GM12878 (cell line): ENCODE data around the gene PPL. TPM values are rescaled to one million over a fixed set of nuclear protein-coding genes. Genes with fewer than 3 reads are reported as not detected.

Experiments
- ATAC-seq: fragments of 200-7000 bp; cut with Tn5 transposase; 3 replicates; pipeline ENCODE4 v1.9.1; 2020; ENCODE audit warnings: mild to moderate bottlenecking, moderate library complexity
- BruUV-seq: library from RNA; stranded (reverse); fragments of 400-500 nt; replicated peaks from 2 replicates; lab custom pipeline; 2021; lab: Mats Ljungman, UMichigan
- CTCF ChIA-PET: fragments of 300-600 bp; sonication (Branson Sonifier 250); formaldehyde crosslinking; extraction: SDS; loops from one replicate; lab custom pipeline; 2021; ENCODE audit warnings: inconsistent platforms; lab: Yijun Ruan, JAX
- POLR2A ChIA-PET: fragments of 350-600 bp; formaldehyde crosslinking; extraction: SDS; loops from one replicate; lab custom pipeline; 2021; ENCODE audit warnings: inconsistent platforms; lab: Charles Lee
- RAD21 ChIA-PET: fragments of 300-600 bp; sonication (Branson Sonifier 250); formaldehyde crosslinking; loops from one replicate; lab custom pipeline; 2023; ENCODE audit warnings: antibody characterized with exemption; ENCODE audit not compliant: unreplicated experiment; lab: Charles Lee
- SMC1A ChIA-PET: fragments of 300-600 bp; sonication (Branson Sonifier 250); formaldehyde crosslinking; loops from one replicate; lab custom pipeline; 2023; ENCODE audit not compliant: unreplicated experiment, uncharacterized antibody; lab: Charles Lee
- DNase-seq: peaks from one replicate; pipeline ENCODE4 v3.0.0-alpha.2; 2011; ENCODE audit warnings: low read depth, low spot score
- FAIRE-seq: peaks from 3 replicates; lab custom pipeline; 2011; peaks lifted over from hg19 to GRCh38; lab: Jason Lieb, UNC
- H2AFZ ChIP-seq: 2 replicates; pipeline ENCODE4 v1.6.0; 2011; ENCODE audit warnings: low read depth, low read length, control low read depth; ENCODE audit not compliant: control insufficient read depth
- H3K27ac ChIP-seq: 2 replicates; pipeline ENCODE4 v1.5.1; 2011; ENCODE audit warnings: control low read depth; ENCODE audit not compliant: control insufficient read depth, insufficient read depth
- H3K27me3 ChIP-seq, 2 experiments: replicated peaks in 1 of 2; 2 replicates each; pipeline versions ENCODE4 v1.6.0 to v1.6.1; 2011; ENCODE audit warnings: low read length in 1 of 2; ENCODE audit not compliant: control insufficient read depth in 2 of 2, insufficient read depth in 2 of 2
- H3K36me3 ChIP-seq, 2 experiments: 2 replicates each; pipeline ENCODE4 v1.5.1; 2011; ENCODE audit warnings: low read length in 1 of 2; ENCODE audit not compliant: control insufficient read depth in 2 of 2, insufficient read depth in 2 of 2
- H3K4me1 ChIP-seq: 2 replicates; pipeline ENCODE4 v1.6.1; 2011; ENCODE audit warnings: mild to moderate bottlenecking, low read length, moderate library complexity, mixed read lengths; ENCODE audit not compliant: control insufficient read depth, insufficient read depth
- H3K4me2 ChIP-seq: 2 replicates; pipeline ENCODE4 v1.6.0; 2011; ENCODE audit warnings: control low read depth; ENCODE audit not compliant: control insufficient read depth, insufficient read depth
- H3K4me3 ChIP-seq: fragments of 200-600 bp; sonication (generic); 2 replicates; pipeline ENCODE4 v1.5.1; 2016
- H3K79me2 ChIP-seq: 2 replicates; pipeline ENCODE4 v1.6.0; 2011; ENCODE audit warnings: low read length; ENCODE audit not compliant: control insufficient read depth, insufficient read depth
- H3K9ac ChIP-seq: 2 replicates; pipeline ENCODE4 v1.8.0; 2011; ENCODE audit warnings: low read length, control low read depth, mixed read lengths; ENCODE audit not compliant: control insufficient read depth, insufficient read depth
- H3K9me3 ChIP-seq: replicated peaks from 3 replicates; pipeline ENCODE4 v1.5.1; 2011; ENCODE audit warnings: mild to moderate bottlenecking, low read length; ENCODE audit not compliant: control insufficient read depth, insufficient read depth
- H4K20me1 ChIP-seq: 2 replicates; pipeline ENCODE4 v1.6.0; 2011; ENCODE audit not compliant: control insufficient read depth, insufficient read depth
- BMI1 ChIP-seq: fragments of 450-650 bp; IDR thresholded peaks from 2 replicates; pipeline ENCODE4 v1.6.1; 2016; ENCODE audit warnings: mild to moderate bottlenecking, moderate library complexity, borderline replicate concordance
- BRCA1 ChIP-seq: IDR thresholded peaks from 2 replicates; pipeline ENCODE4 v1.6.1; 2011; ENCODE audit warnings: low read depth, low read length, improper control_type of control experiment
- CEBPZ ChIP-seq: fragments of 150-350 bp; IDR thresholded peaks from 2 replicates; pipeline ENCODE4 v1.6.1; 2016; ENCODE audit warnings: low read depth, low read length
- JUND ChIP-seq: IDR thresholded peaks from 2 replicates; pipeline ENCODE4 v1.6.1; 2012; ENCODE audit warnings: low read depth, mild to moderate bottlenecking, low read length, improper control_type of control experiment, moderate library complexity
- POLR2A ChIP-seq: IDR thresholded peaks from 2 replicates; pipeline ENCODE4 v1.6.1; 2011; ENCODE audit warnings: low read depth, mild to moderate bottlenecking, low read length
- POU2F2 ChIP-seq: IDR thresholded peaks from 3 replicates; pipeline ENCODE4 v1.6.1; 2011; ENCODE audit warnings: low read depth, mild to moderate bottlenecking, low read length, borderline replicate concordance
- SIN3A ChIP-seq: IDR thresholded peaks from 2 replicates; pipeline ENCODE4 v1.6.1; 2012; ENCODE audit warnings: low read depth, low read length, improper control_type of control experiment
- TBL1XR1 ChIP-seq: IDR thresholded peaks from 2 replicates; pipeline ENCODE4 v1.6.1; 2012; ENCODE audit warnings: low read depth, low read length, improper control_type of control experiment
- WGBS: methylation state at CpG from one replicate; pipeline ENCODE4 v1.1.6; 2016; ENCODE audit warnings: low lambda C conversion rate; ENCODE audit not compliant: insufficient replicate concordance, insufficient coverage; ENCODE audit errors: missing lambda C conversion rate; 5-methylcytosine and 5-hydroxymethylcytosine counted together
- in situ Hi-C: fragments of 300-500 bp; cut with MboI; formaldehyde crosslinking; loops from 9 replicates; pipeline ENCODE4 v1.14.3; 2018; ENCODE audit warnings: mixed read lengths
- intact Hi-C: fragments of 100-400 bp; cut with micrococcal nuclease; formaldehyde crosslinking; loops from one replicate; pipeline ENCODE4 v1.14.2; 2022; ENCODE audit not compliant: unreplicated experiment
- polyA plus RNA-seq, 11 experiments: library from polyadenylated mRNA; depleted of rRNA in 4 of 11; unstranded in 6 of 11; stranded (reverse) in 5 of 11; fragments of >200 nt; fragmentation: Nextera tagmentation in 4 of 11; fragmentation: Illumina TruSeq in 1 of 11; extraction: Ambion mirVana in 4 of 11; extraction: Trizol in 1 of 11; gene quantifications; 1 replicate in 1 of 11; 2 replicates in 10 of 11; pipeline versions ENCODE4 v1.2.1 to v1.2.3, GENCODE V29; 2011 to 2016; ENCODE audit warnings: inconsistent platforms in 2 of 11, missing spikeins in 2 of 11, low read depth in 1 of 11
- total RNA-seq, 4 experiments: library from RNA; depleted of rRNA in 3 of 4; stranded (reverse); fragments of >200 nt in 3 of 4; fragmentation: Illumina TruSeq in 1 of 4; extraction: Trizol in 1 of 4; gene quantifications; 2 replicates each; pipeline versions ENCODE4 v1.2.1 to v1.2.3, GENCODE V29; 2013 to 2021

Gene PPL
- total and polyA plus RNA-seq, 10 of the 15 experiments (the other 5 are each of a cell fraction or from before 2014, with no cell fraction given) = 0.03 to 0.47 (median 0.05) TPM; not detected in 2

DNA sequence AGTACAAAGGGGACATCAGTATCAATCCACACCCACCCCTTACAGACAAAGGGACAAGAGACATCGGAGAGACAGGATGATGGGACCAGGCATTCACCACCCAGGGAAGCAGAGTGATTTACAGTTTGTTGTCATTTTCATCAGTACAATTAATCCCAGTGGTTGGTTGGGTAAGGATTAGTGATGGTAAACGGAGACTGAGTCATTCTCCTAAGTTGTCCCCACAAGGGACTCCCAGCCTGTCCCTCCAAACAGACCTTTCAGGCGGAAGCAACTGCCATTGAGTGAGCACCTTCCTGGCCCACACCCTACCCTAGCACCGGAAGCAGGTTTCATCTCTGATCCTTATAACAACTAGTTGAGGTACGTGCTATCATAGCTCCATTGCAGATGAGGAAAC is 11.2 kb downstream of the PPL start:
- ATAC-seq = no peak
- DNase-seq = no peak
- ChIA-PET POLR2A (no interaction called here), RAD21 (no interaction called here), SMC1A (no interaction called here), CTCF (no interaction called here)
- no TSS peak for BruUV-seq
- Histone ChIP-seq H3K4me2 (no peak overlapping the region), H3K9me3 (peaks cover 3% of the 10 kb centered on the region; the same call in 2 of the 3 replicates), H3K4me1 (no peaks in the 10 kb centered on the region), H3K27me3 (peaks cover 0 to 1% of the 10 kb centered on the region in 2 experiments; a peak in 1 of 4 replicates), H3K4me3 (no peak overlapping the region), H3K9ac (no peak overlapping the region), H3K27ac (no peak overlapping the region), H2AFZ (no peak overlapping the region), H3K79me2 (no peaks in the 10 kb centered on the region), H4K20me1 (no peaks in the 10 kb centered on the region), H3K36me3 (no peaks in the 10 kb centered on the region)
- in situ Hi-C loops = no loop called here
- no peak for TF ChIP-seq JUND
- TF ChIP-seq CEBPZ = no peak
- no peak for TF ChIP-seq POLR2A
- TF ChIP-seq TBL1XR1 = no peak
- TF ChIP-seq BMI1 = no peak
- TF ChIP-seq BRCA1 = no peak
- TF ChIP-seq POU2F2 = no peak
- TF ChIP-seq SIN3A = no peak
- 58% methylated on average over 5 of the region's 5 CpGs for WGBS
- FAIRE-seq = no peak
- intact Hi-C loops = no loop called here
